Stimulated activated CD8-positive, alpha-beta memory T cell treated with anti-CD3 and anti-CD28 coated beads, Interleukin-12 subunit alpha, Interleukin-12 subunit beta, amount 100 ng/mL, for 4 hours (primary cell): ENCODE data around the gene PEX19.

ENCODE experiments used
- DNase-seq: peaks from one replicate; pipeline ENCODE4 v3.0.0-alpha.2; 2020; ENCODE audit warnings: low read depth

The PEX19 gene

GRCh38 chr1:160238408-160238807, 46.5 kb downstream of the PEX19 start:
- no peak for DNase-seq

DNA sequence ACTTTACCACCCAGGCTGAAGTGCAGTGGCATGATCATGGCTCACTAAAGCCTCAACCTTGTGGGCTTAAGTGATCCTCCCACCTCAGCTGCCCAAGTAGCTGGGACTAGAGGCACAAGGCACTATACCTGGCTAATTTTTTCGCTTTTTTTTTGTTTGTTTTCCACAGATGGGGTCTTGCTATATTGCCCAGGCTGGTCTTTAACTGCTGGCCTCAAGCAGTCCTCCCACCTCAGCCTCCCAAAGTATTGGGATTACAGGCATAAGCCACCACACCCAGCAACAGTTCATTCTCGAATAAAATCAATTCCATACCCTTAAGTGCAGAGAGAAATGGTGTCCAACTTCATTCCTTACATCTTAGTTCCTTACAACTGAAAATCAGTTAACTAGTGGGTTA, 47.4 kb downstream of the PEX19 start:
- DNase-seq = no peak

DNA sequence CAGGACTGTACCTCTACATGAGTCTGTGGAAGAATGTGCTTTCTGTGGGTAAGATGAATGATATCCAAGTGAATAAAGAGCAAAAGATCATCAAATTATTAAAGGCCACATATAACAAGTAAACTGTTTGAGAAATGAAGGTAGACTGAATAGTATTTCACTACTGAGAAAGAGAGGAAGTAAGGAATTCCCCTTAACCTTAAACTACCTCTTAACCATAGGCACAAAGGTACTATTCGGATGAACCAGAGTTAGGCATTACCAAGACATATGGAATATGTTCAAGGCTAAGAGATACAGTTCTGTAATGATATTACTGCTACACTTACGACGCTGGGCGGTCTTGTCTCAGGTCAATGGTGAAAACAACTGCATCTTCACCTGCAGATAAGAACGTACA, 48.1 kb downstream of the PEX19 start:
- no peak for DNase-seq

DNA sequence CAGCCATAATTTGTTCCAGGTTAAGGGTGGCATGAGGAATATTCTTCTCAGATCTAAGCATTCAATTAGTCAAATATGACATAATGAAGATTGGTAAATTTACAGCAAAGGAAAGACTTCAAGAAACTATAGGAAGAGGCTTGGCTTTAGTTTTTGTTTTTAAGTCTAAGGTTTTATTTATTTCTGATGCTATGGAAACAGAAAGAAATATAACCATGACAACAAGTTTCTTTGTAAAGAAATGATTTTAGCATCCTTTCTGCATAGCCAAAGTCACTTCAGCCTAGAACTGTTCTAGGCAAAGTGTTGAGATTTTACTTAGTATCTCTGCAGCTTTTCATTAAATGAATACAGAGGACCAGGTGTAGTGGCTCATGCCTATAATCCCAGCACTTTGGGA, 52.0 kb downstream of the PEX19 start:
- no peak for DNase-seq

DNA sequence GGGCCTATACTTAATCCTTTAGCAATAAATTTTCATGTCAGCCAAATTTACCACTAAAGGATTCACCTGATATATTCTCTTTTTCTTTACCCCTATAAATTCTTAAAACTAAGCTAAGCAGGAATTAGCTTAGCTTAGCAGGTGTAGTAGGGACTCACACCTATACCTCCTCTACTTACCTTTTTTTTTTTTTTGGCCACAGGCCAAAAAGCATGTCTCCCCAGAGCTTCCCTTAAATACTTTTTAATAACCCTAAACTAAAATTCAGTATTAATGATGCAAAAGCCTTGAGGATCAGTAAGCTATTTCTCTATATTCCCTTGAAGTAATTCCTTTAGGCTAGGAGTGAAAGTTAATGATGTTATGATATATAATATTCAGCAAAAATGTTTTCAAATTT, 56.5 kb downstream of the PEX19 start:
- DNase-seq = no peak

DNA sequence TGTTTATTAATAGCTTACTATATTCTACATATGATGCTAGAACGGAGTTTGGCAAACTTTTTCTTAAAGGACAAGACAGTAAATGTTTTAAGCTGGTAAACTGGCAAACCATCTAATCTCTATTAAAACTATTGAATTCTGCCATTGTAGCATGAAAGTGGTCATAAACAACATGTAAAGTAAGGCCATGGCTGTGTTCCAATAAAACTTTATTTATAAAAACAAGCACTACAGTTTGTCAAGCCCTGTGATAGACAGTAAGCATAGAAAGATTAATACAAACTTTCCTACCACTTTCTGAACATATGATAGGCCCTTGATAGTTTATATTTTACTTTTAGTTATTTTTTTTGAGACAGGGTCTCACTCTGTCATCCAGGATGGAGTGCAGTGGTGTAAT, 57.4 kb downstream of the PEX19 start:
- DNase-seq = no peak

DNA sequence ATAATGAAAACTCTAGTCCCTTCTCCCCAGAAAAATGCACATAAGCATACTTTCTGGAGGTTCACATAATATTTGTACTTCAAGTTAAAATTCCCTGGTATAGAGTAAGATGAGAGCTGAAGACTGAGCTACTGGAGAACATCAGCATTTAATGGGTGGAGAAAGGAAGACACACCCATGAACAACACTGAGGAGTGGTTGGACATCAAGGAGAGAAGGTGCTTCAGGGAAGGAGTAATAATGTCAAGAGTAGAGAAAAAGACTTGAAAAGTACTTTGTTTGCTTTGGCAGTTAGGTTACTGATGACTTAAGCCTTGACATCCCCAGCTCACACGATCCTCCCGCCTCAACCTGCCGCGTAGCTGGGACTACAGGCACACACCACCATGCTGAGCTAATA, 57.9 kb downstream of the PEX19 start:
- DNase-seq = no peak
